NCI-H446 treated with DMSO at 0.1 percent for 48 hours (cell line): Measurements from ENCODE around the gene PPP1R3F.
"Not testable (repeated sequence)": the region's sequence is repeated elsewhere in the genome, so short reads cannot be mapped to it uniquely, and the experiment has no call there.

ENCODE experiments used
- DNase-seq: peaks from one replicate; lab custom pipeline; 2025; lab: John Stamatoyannopoulos, UW

Gene PPP1R3F

DNA sequence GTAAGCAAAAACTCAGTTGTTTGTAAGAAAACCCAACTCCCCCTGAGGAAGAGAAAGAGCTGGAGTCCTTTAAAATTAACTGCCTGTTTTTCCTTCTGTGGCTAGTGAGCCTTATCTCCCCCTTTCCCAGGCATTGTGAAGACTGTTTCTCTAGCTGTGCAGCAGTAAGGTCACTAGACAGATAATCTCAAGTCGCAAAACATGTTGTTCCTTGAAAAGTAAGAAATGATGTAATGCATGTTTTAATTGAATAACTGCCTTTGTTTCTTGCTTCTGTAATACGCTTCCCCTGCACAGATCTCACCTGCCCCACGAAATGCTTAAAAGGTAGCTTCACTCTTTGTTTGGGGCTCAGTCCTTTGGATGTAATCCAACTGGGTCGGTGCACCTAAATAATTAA, 46.5 kb downstream of the PPP1R3F start:
- no peak for DNase-seq

DNA sequence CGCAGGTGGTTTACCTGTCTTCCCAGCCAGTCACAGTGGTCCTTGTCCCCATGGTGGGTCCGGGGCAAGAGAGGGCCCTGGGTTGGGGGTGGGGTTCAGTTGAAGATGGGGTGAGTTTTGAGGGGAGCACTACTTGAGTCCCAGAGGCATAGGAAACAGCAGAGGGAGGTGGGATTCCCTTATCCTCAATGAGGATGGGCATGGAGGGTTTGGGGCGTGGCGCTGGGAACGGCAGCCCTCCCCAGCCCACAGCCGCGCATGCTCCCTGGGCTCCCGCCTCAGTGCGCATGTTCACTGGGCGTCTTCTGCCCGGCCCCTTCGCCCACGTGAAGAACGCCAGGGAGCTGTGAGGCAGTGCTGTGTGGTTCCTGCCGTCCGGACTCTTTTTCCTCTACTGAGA, 52.1 kb downstream of the PPP1R3F start, which contains the start of gene GAGE12J:
GAGE12J (plus strand) TSS at position 301 of the 400 bp plus-strand sequence. CDS start 1,157 bp downstream, outside the sequence.
- DNase-seq: not testable (repeated sequence)

GRCh38 chrX:49322266-49322665, 52.7 kb downstream of the PPP1R3F start:
- DNase-seq: not testable (repeated sequence)

- DNase-seq: not testable (repeated sequence)
Observed at GRCh38 chrX:49323735-49324134, 54.1 kb downstream of the PPP1R3F start.

- DNase-seq: not testable (repeated sequence)
Observed at GRCh38 chrX:49330421-49330820, 60.8 kb downstream of the PPP1R3F start.

DNA sequence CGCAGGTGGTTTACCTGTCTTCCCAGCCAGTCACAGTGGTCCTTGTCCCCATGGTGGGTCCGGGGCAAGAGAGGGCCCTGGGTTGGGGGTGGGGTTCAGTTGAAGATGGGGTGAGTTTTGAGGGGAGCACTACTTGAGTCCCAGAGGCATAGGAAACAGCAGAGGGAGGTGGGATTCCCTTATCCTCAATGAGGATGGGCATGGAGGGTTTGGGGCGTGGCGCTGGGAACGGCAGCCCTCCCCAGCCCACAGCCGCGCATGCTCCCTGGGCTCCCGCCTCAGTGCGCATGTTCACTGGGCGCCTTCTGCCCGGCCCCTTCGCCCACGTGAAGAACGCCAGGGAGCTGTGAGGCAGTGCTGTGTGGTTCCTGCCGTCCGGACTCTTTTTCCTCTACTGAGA, 61.7 kb downstream of the PPP1R3F start, which contains the start of gene GAGE13:
GAGE13 (plus strand) TSS at position 301 of the 400 bp plus-strand sequence. CDS start 1,156 bp downstream, outside the sequence.
- DNase-seq: not testable (repeated sequence)

DNA sequence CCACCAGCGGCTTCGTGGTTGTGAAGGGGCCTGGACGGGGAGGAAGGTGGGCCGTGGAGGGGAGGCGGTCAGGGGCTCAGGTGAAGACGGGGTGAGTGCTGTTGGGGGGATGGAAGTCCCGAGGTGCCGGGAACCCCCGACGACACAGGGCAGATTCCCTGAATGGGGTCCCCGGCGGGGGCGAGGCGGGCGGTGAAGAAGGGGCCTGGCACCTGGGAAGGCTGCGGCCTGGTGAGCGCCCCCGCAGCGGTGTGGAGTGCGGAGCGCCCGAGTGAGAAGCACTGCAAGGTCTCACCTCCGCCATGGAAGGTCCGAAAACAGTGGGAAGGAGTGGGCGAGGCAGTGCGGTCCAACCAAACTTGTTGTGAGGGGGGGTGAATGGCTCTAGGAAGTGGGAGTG, 62.2 kb downstream of the PPP1R3F start:
- DNase-seq: not testable (repeated sequence)
